Endothelial cell of umbilical vein (primary cell): ENCODE data around the gene CST8. TPM values are rescaled to one million over a fixed set of nuclear protein-coding genes. Genes with fewer than 3 reads are reported as not detected.

ENCODE experiments used
- BruUV-seq: library from RNA; stranded (reverse); fragments of 400-500 nt; replicated peaks from 2 replicates; lab custom pipeline; 2021; lab: Mats Ljungman, UMichigan
- CTCF ChIA-PET: fragments of 300-600, 350-600 bp; sonication (Branson Sonifier 250); formaldehyde crosslinking; loops from one replicate; lab custom pipeline; 2021; ENCODE audit warnings: antibody characterized with exemption, inconsistent platforms; lab: Charles Lee
- POLR2A ChIA-PET: fragments of 300-600, 350-600 bp; sonication (Branson Sonifier 250); formaldehyde crosslinking; loops from one replicate; lab custom pipeline; 2021; ENCODE audit warnings: antibody characterized with exemption, inconsistent platforms; lab: Charles Lee
- DNase-seq: peaks from one replicate; pipeline ENCODE4 v3.0.0-alpha.2; 2011; ENCODE audit warnings: low read depth, low spot score
- FAIRE-seq: peaks from 2 replicates; lab custom pipeline; 2011; peaks lifted over from hg19 to GRCh38; lab: Jason Lieb, UNC
- H2AFZ ChIP-seq: 2 replicates; pipeline ENCODE4 v1.6.0; 2012; ENCODE audit warnings: low read depth, low read length, control low read depth, inconsistent platforms
- H3K27ac ChIP-seq: 2 replicates; pipeline ENCODE4 v1.5.1; 2011; ENCODE audit warnings: low read depth, mild to moderate bottlenecking, control low read depth, low read length, moderate library complexity; ENCODE audit not compliant: insufficient read depth
- H3K27me3 ChIP-seq, 2 experiments: 2 replicates each; pipeline versions ENCODE4 v1.6.0 to v1.6.1; 2011; ENCODE audit warnings: low read length in 2 of 2, mixed read lengths in 1 of 2; ENCODE audit not compliant: control insufficient read depth in 2 of 2, insufficient read depth in 2 of 2
- H3K36me3 ChIP-seq, 2 experiments: 2 replicates in 1 of 2; 3 replicates in 1 of 2; pipeline ENCODE4 v1.5.1; 2011; ENCODE audit warnings: low read length in 2 of 2, mild to moderate bottlenecking in 1 of 2, moderate library complexity in 1 of 2; ENCODE audit not compliant: control insufficient read depth in 2 of 2, insufficient read depth in 2 of 2; ENCODE audit errors: extremely low read depth in 1 of 2
- H3K4me1 ChIP-seq: 3 replicates; pipeline ENCODE4 v1.5.1; 2011; ENCODE audit warnings: mild to moderate bottlenecking, low read length; ENCODE audit not compliant: control insufficient read depth, insufficient read depth; ENCODE audit errors: extremely low read depth
- H3K4me2 ChIP-seq: 2 replicates; pipeline ENCODE4 v1.6.1; 2011; ENCODE audit warnings: low read length, control low read depth, mixed read lengths; ENCODE audit not compliant: insufficient read depth
- H3K4me3 ChIP-seq, 3 experiments: fragments of 200-600 bp in 1 of 3; sonication (generic), shearing (Covaris generic) in 1 of 3; replicated peaks in 1 of 3; 2 replicates each; pipeline ENCODE4 v1.5.1; 2011 to 2016; ENCODE audit warnings: control low read depth in 3 of 3, low read length in 3 of 3, mild to moderate bottlenecking in 2 of 3, inconsistent platforms in 1 of 3, low read depth in 1 of 3, moderate library complexity in 1 of 3; ENCODE audit not compliant: insufficient read depth in 1 of 3
- H3K79me2 ChIP-seq: 2 replicates; pipeline ENCODE4 v1.6.0; 2012; ENCODE audit warnings: low read length, inconsistent platforms; ENCODE audit not compliant: control insufficient read depth, insufficient read depth
- H3K9ac ChIP-seq: replicated peaks from 2 replicates; pipeline ENCODE3; 2011; ENCODE audit warnings: low read length, control low read depth; ENCODE audit not compliant: insufficient read depth; ENCODE audit errors: extremely low read depth
- H3K9me1 ChIP-seq: replicated peaks from 3 replicates; pipeline ENCODE4 v1.6.0; 2011; ENCODE audit warnings: mild to moderate bottlenecking, low read length; ENCODE audit not compliant: control insufficient read depth, insufficient read depth; ENCODE audit errors: extremely low read depth
- H3K9me3 ChIP-seq: replicated peaks from 2 replicates; pipeline ENCODE4 v1.5.1; 2012; ENCODE audit warnings: low read length, inconsistent platforms; ENCODE audit not compliant: control insufficient read depth, insufficient read depth
- H4K20me1 ChIP-seq: replicated peaks from 2 replicates; pipeline ENCODE3; 2011; ENCODE audit warnings: mild to moderate bottlenecking, low read length; ENCODE audit not compliant: control insufficient read depth, insufficient read depth; ENCODE audit errors: extremely low read depth
- CTCF ChIP-seq, 2 donors: IDR thresholded peaks; 1 replicate in 1 of 2; 2 replicates in 1 of 2; pipeline ENCODE4 v1.5.1; 2011; ENCODE audit warnings: low read length in 2 of 2, mild to moderate bottlenecking in 2 of 2, moderate library complexity in 2 of 2, control low read depth in 1 of 2, inconsistent platforms in 1 of 2, low read depth in 1 of 2; ENCODE audit not compliant: insufficient read depth in 1 of 2; ENCODE audit errors: extremely low read depth in 1 of 2
- EZH2 ChIP-seq: IDR thresholded peaks from 2 replicates; pipeline ENCODE4 v1.6.1; 2012; ENCODE audit warnings: borderline replicate concordance, low read depth, mild to moderate bottlenecking, moderate library complexity, low read length, inconsistent platforms; ENCODE audit not compliant: severe bottlenecking
- FOS ChIP-seq: IDR thresholded peaks from 2 replicates; pipeline ENCODE4 v1.6.1; 2011; ENCODE audit warnings: mild to moderate bottlenecking, low read length, moderate library complexity, borderline replicate concordance; ENCODE audit not compliant: insufficient read depth
- GATA2 ChIP-seq: IDR thresholded peaks from 2 replicates; pipeline ENCODE4 v1.7.0; 2011; ENCODE audit warnings: low read depth, mild to moderate bottlenecking, moderate library complexity, mixed read lengths, low read length; ENCODE audit not compliant: insufficient read length, insufficient read depth
- JUN ChIP-seq: IDR thresholded peaks from 2 replicates; pipeline ENCODE4 v1.6.1; 2011; ENCODE audit warnings: borderline replicate concordance, low read depth; ENCODE audit not compliant: insufficient read length, insufficient read depth
- MAX ChIP-seq: IDR thresholded peaks from 2 replicates; pipeline ENCODE4 v1.6.1; 2011; ENCODE audit not compliant: insufficient read depth, insufficient read length
- MYC ChIP-seq: IDR thresholded peaks from one replicate; pipeline ENCODE4 v1.6.1; 2011; ENCODE audit warnings: mild to moderate bottlenecking, low read depth, low read length
- POLR2A ChIP-seq: IDR thresholded peaks from 2 replicates; pipeline ENCODE4 v1.6.1; 2012; ENCODE audit warnings: low read depth, mild to moderate bottlenecking, control low read depth, low read length
- POLR2AphosphoS5 ChIP-seq: IDR thresholded peaks from 2 replicates; pipeline ENCODE4 v1.6.1; 2012; ENCODE audit warnings: low read depth, mild to moderate bottlenecking, control low read depth, low read length, moderate library complexity; ENCODE audit not compliant: insufficient read depth
- dilution Hi-C: fragments of 300-500 bp; cut with MboI; formaldehyde crosslinking; loops from one replicate; pipeline ENCODE4 v1.15.0; 2019; ENCODE audit warnings: low sequenced_read_pairs; ENCODE audit not compliant: extremely low pct_ligation_motif_present
- intact Hi-C: fragments of 100-400 bp; cut with micrococcal nuclease; formaldehyde crosslinking; loops from one replicate; pipeline ENCODE4 v1.10.0; 2022
- polyA plus RNA-seq, 4 experiments: library from polyadenylated mRNA; depleted of rRNA in 3 of 4; stranded (reverse) in 3 of 4; unstranded in 1 of 4; fragments of >200 nt; gene quantifications; 2 replicates each; pipeline versions ENCODE4 v1.2.1 to v1.2.3, GENCODE V29; 2011 to 2012; ENCODE audit warnings: missing spikeins in 1 of 4
- total RNA-seq: library from RNA; stranded (reverse); gene quantifications from 2 replicates; pipeline ENCODE4 v1.2.3, GENCODE V29; 2021

CST8 gene
- total and polyA plus RNA-seq, 2 donors (not counting 3 experiments of a cell fraction or from before 2014, with no cell fraction given), result not detected

GRCh38 chr20:23519556-23519955, 28.6 kb downstream of the CST8 start:
- no peaks in the 10 kb centered on the region for H3K4me1 ChIP-seq
- no peaks in the 10 kb centered on the region for H4K20me1 ChIP-seq
- intact Hi-C loops, result no loop called here
- no TSS peak for BruUV-seq
- DNase-seq, result no peak
- ChIA-PET POLR2A (no interaction called here), CTCF (no interaction called here)
- H2AFZ ChIP-seq, result no peak overlapping the region
- dilution Hi-C loops, result no loop called here
- no peak for FAIRE-seq
- H3K9me3 ChIP-seq, result no peaks in the 10 kb centered on the region
- no peak overlapping the region for H3K9ac ChIP-seq
- no peak overlapping the region for H3K27ac ChIP-seq
- H3K4me2 ChIP-seq, result no peak overlapping the region
- no peaks in the 10 kb centered on the region for H3K79me2 ChIP-seq
- H3K9me1 ChIP-seq, result no peaks in the 10 kb centered on the region
- no peak overlapping the region for H3K4me3 ChIP-seq
- TF ChIP-seq MAX (no peak), GATA2 (no peak), MYC (no peak)
- no peaks in the 10 kb centered on the region for H3K36me3 ChIP-seq
- H3K27me3 ChIP-seq, result no peaks in the 10 kb centered on the region

GRCh38 chr20:23520185-23520584, 29.3 kb downstream of the CST8 start:
- no peak overlapping the region for H3K4me3 ChIP-seq
- no peak for DNase-seq
- H3K4me1 ChIP-seq, result no peaks in the 10 kb centered on the region
- CTCF ChIA-PET, result no interaction called here
- no peak for FAIRE-seq
- POLR2A ChIA-PET, result no interaction called here
- dilution Hi-C loops (no loop called here), intact Hi-C loops (no loop called here)
- H3K36me3 ChIP-seq, result no peaks in the 10 kb centered on the region
- no peak overlapping the region for H3K4me2 ChIP-seq
- no TSS peak for BruUV-seq
- no peaks in the 10 kb centered on the region for H3K79me2 ChIP-seq
- no peaks in the 10 kb centered on the region for H4K20me1 ChIP-seq
- no peaks in the 10 kb centered on the region for H3K9me1 ChIP-seq
- no peak overlapping the region for H3K9ac ChIP-seq
- H3K9me3 ChIP-seq, result no peaks in the 10 kb centered on the region
- H2AFZ ChIP-seq, result no peak overlapping the region
- no peak for TF ChIP-seq GATA2
- TF ChIP-seq CTCF (IDR thresholded peaks at IDR 0.05; ENCODE audit: extremely low read depth in 1 of 2, insufficient read depth in 1 of 2, low read depth in 1 of 2, low read length in 2 of 2), result no peak
- no peak for TF ChIP-seq JUN
- TF ChIP-seq MYC, result no peak
- no peak for TF ChIP-seq MAX
- TF ChIP-seq POLR2A, result no peak
- TF ChIP-seq POLR2AphosphoS5, result no peak
- no peak for TF ChIP-seq EZH2
- no peak for TF ChIP-seq FOS
- no peaks in the 10 kb centered on the region for H3K27me3 ChIP-seq
- no peak overlapping the region for H3K27ac ChIP-seq
